H9 (cell line): Measurements from ENCODE around the gene ST3GAL5. TPM values are rescaled to one million over a fixed set of nuclear protein-coding genes. Genes with fewer than 3 reads are reported as not detected.

Source experiments
- DNase-seq: peaks from one replicate; pipeline ENCODE4 v3.0.0-alpha.2; 2017
- H2AFZ ChIP-seq: one replicate; pipeline ENCODE4 v1.6.1; 2013; ENCODE audit warnings: mild to moderate bottlenecking, low read length, control low read depth, moderate library complexity
- H2AK5ac ChIP-seq: 2 replicates; pipeline ENCODE4 v1.6.1; 2013; ENCODE audit warnings: low read length, control low read depth, mixed read lengths; ENCODE audit not compliant: insufficient read length
- H2BK120ac ChIP-seq: one replicate; pipeline ENCODE4 v1.6.1; 2013; ENCODE audit warnings: low read depth, mild to moderate bottlenecking, low read length, control low read depth, inconsistent platforms; ENCODE audit not compliant: poor library complexity, severe bottlenecking
- H2BK12ac ChIP-seq: 2 replicates; pipeline ENCODE4 v1.6.1; 2013; ENCODE audit warnings: low read length, control low read depth, mixed read lengths, low read depth; ENCODE audit not compliant: insufficient read length
- H2BK15ac ChIP-seq: 2 replicates; pipeline ENCODE4 v1.6.1; 2013; ENCODE audit warnings: low read depth, low read length, control low read depth
- H2BK20ac ChIP-seq: one replicate; pipeline ENCODE4 v1.6.1; 2013; ENCODE audit warnings: low read depth, mild to moderate bottlenecking, low read length, control low read depth, inconsistent platforms; ENCODE audit not compliant: poor library complexity, severe bottlenecking
- H2BK5ac ChIP-seq: 2 replicates; pipeline ENCODE4 v1.6.1; 2013; ENCODE audit warnings: low read length, control low read depth, mixed read lengths; ENCODE audit not compliant: insufficient read length
- H3K14ac ChIP-seq: 2 replicates; pipeline ENCODE4 v1.6.1; 2013; ENCODE audit warnings: low read length, control low read depth; ENCODE audit not compliant: insufficient read depth
- H3K18ac ChIP-seq: 2 replicates; pipeline ENCODE4 v1.6.1; 2013; ENCODE audit warnings: low read depth, mild to moderate bottlenecking, mixed read lengths, low read length, control low read depth; ENCODE audit not compliant: insufficient read length
- H3K23ac ChIP-seq: 2 replicates; pipeline ENCODE4 v1.6.1; 2013; ENCODE audit warnings: low read length, control low read depth, mixed read lengths, low read depth; ENCODE audit not compliant: insufficient read length
- H3K23me2 ChIP-seq: 2 replicates; pipeline ENCODE4 v1.6.1; 2013; ENCODE audit warnings: low read depth, mild to moderate bottlenecking, mixed read lengths, low read length, control low read depth; ENCODE audit not compliant: insufficient read length, poor library complexity, severe bottlenecking
- H3K27ac ChIP-seq: 2 replicates; pipeline ENCODE4 v1.5.1; 2013; ENCODE audit warnings: low read length, control low read depth, mixed read lengths, low read depth; ENCODE audit not compliant: insufficient read length
- H3K27me3 ChIP-seq: 2 replicates; pipeline ENCODE4 v1.6.1; 2013; ENCODE audit warnings: low read length, control low read depth, inconsistent platforms; ENCODE audit not compliant: insufficient read depth
- H3K4ac ChIP-seq: 2 replicates; pipeline ENCODE4 v1.6.1; 2013; ENCODE audit warnings: low read depth, mild to moderate bottlenecking, control low read depth, inconsistent platforms, low read length, moderate library complexity
- H3K4me1 ChIP-seq: 2 replicates; pipeline ENCODE4 v1.6.1; 2013; ENCODE audit warnings: low read length, control low read depth, inconsistent platforms; ENCODE audit not compliant: insufficient read depth
- H3K4me2 ChIP-seq: 2 replicates; pipeline ENCODE4 v1.6.1; 2013; ENCODE audit warnings: low read length, control low read depth, mixed read lengths; ENCODE audit not compliant: insufficient read length, insufficient read depth
- H3K56ac ChIP-seq: 2 replicates; pipeline ENCODE4 v1.6.1; 2013; ENCODE audit warnings: low read depth, mild to moderate bottlenecking, mixed read lengths, low read length, control low read depth; ENCODE audit not compliant: insufficient read length
- H3K79me1 ChIP-seq: 2 replicates; pipeline ENCODE4 v1.6.1; 2013; ENCODE audit warnings: low read depth, mild to moderate bottlenecking, moderate library complexity, low read length, control low read depth, inconsistent platforms; ENCODE audit not compliant: insufficient read depth, poor library complexity, severe bottlenecking
- H3K79me2 ChIP-seq: 2 replicates; pipeline ENCODE4 v1.6.1; 2013; ENCODE audit warnings: low read length, control low read depth, inconsistent platforms; ENCODE audit not compliant: insufficient read depth
- H3K9ac ChIP-seq: 2 replicates; pipeline ENCODE4 v1.6.1; 2013; ENCODE audit warnings: low read length, control low read depth, mixed read lengths; ENCODE audit not compliant: insufficient read length; ENCODE audit errors: extremely low read depth
- H3K9me3 ChIP-seq: one replicate; pipeline ENCODE4 v1.6.1; 2013; ENCODE audit warnings: low read depth, low read length, inconsistent platforms; ENCODE audit not compliant: control insufficient read depth
- H3T11ph ChIP-seq: one replicate; pipeline ENCODE4 v1.6.1; 2013; ENCODE audit warnings: mild to moderate bottlenecking, low read length, control low read depth, inconsistent platforms
- H4K20me1 ChIP-seq: one replicate; pipeline ENCODE4 v1.6.1; 2013; ENCODE audit not compliant: control insufficient read depth, insufficient read length, insufficient read depth
- H4K5ac ChIP-seq: 2 replicates; pipeline ENCODE4 v1.6.1; 2013; ENCODE audit warnings: low read depth, mild to moderate bottlenecking, mixed read lengths, low read length, control low read depth; ENCODE audit not compliant: insufficient read length
- H4K8ac ChIP-seq: replicated peaks from 2 replicates; pipeline ENCODE4 v1.6.1; 2013; ENCODE audit warnings: low read length, control low read depth, mixed read lengths, low read depth; ENCODE audit not compliant: insufficient read length
- H4K91ac ChIP-seq: 2 replicates; pipeline ENCODE4 v1.6.1; 2013; ENCODE audit warnings: low read depth, mild to moderate bottlenecking, moderate library complexity, mixed read lengths, low read length, control low read depth; ENCODE audit not compliant: insufficient read length
- H3K27ac Mint-ChIP-seq, 3 experiments: 2 replicates in 2 of 3; 3 replicates in 1 of 3; pipeline ENCODE4 v1.8.0; 2020 to 2021; ENCODE audit warnings: mixed read lengths in 3 of 3, mild to moderate bottlenecking in 1 of 3, moderate library complexity in 1 of 3
- H3K27me3 Mint-ChIP-seq: 2 replicates; pipeline ENCODE4 v1.8.0; 2021; ENCODE audit warnings: low read depth, mild to moderate bottlenecking, moderate library complexity, mixed read lengths
- H3K36me3 Mint-ChIP-seq, 3 experiments: 2 replicates in 2 of 3; 3 replicates in 1 of 3; pipeline ENCODE4 v1.8.0; 2020 to 2021; ENCODE audit warnings: low read depth in 3 of 3, mixed read lengths in 3 of 3; ENCODE audit not compliant: insufficient read depth in 1 of 3
- H3K4me1 Mint-ChIP-seq, 2 experiments: 2 replicates each; pipeline ENCODE4 v1.8.0; 2020; ENCODE audit warnings: mixed read lengths in 2 of 2
- H3K4me3 Mint-ChIP-seq, 2 experiments: 2 replicates in 1 of 2; 3 replicates in 1 of 2; pipeline ENCODE4 v1.8.0; 2020 to 2021; ENCODE audit warnings: mild to moderate bottlenecking in 2 of 2, mixed read lengths in 2 of 2, moderate library complexity in 1 of 2
- H3K9me3 Mint-ChIP-seq, 2 experiments: 2 replicates in 1 of 2; 3 replicates in 1 of 2; pipeline ENCODE4 v1.8.0; 2020; ENCODE audit warnings: mild to moderate bottlenecking in 2 of 2, mixed read lengths in 2 of 2, moderate library complexity in 1 of 2
- CTCF ChIP-seq: fragments of 200-600 bp; sonication (generic); conservative IDR thresholded peaks from 3 replicates; pipeline ENCODE4 v1.8.0; 2021; ENCODE audit warnings: antibody characterized with exemption, mild to moderate bottlenecking
- WGBS: extraction: QIAGEN DNeasy Blood & Tissue Kit; methylation state at CpG from one replicate; pipeline ENCODE4 v1.1.7; 2013; ENCODE audit warnings: missing lambda C conversion rate, low lambda C conversion rate, mixed read lengths; ENCODE audit not compliant: insufficient read length; ENCODE audit errors: extremely low coverage; 5-methylcytosine and 5-hydroxymethylcytosine counted together
- total RNA-seq: library from RNA; stranded (reverse); gene quantifications from 2 replicates; pipeline ENCODE4 v1.2.1, GENCODE V29; 2021

ST3GAL5 gene
- total RNA-seq, 1 experiment from 2014 or later = 3.3 TPM

GRCh38 chr2:85827879-85828569, 60.8 kb downstream of the ST3GAL5 start:
- no peak overlapping the region for H3K27ac ChIP-seq
- DNase-seq = peak; percentile 51
- H2BK120ac ChIP-seq = no peak overlapping the region
- H2BK12ac ChIP-seq = no peak overlapping the region
- TF ChIP-seq CTCF = no peak
- no peak overlapping the region for H3K14ac ChIP-seq
- no peak overlapping the region for H2BK15ac ChIP-seq
- no peaks in the 10 kb centered on the region; the same call in 1 of the 2 replicates for H3K4me1 ChIP-seq
- H3K79me2 ChIP-seq = no peaks in the 10 kb centered on the region
- no peaks in the 10 kb centered on the region for H3K79me1 ChIP-seq
- H3K23ac ChIP-seq = no peak overlapping the region
- H4K20me1 ChIP-seq = no peaks in the 10 kb centered on the region
- peaks cover 14 to 17% of the 10 kb centered on the region in 2 experiments for H3K4me1 Mint-ChIP-seq
- H3K36me3 Mint-ChIP-seq = no peaks in the 10 kb centered on the region
- H3K56ac ChIP-seq = no peak overlapping the region
- H3K9me3 ChIP-seq = no peaks in the 10 kb centered on the region
- H3K9me3 Mint-ChIP-seq = no peaks in the 10 kb centered on the region
- no CpG with 5 or more reads among the region's 18 CpGs for WGBS
- peak overlapping the region; percentile 5 for H3K4me2 ChIP-seq
- peak overlapping the region in 1 of 2 experiments; percentile 51; a peak in 2 of 5 replicates for H3K4me3 Mint-ChIP-seq
- H2BK5ac ChIP-seq = no peak overlapping the region
- H4K8ac ChIP-seq = no peak overlapping the region
- no peak overlapping the region for H3K9ac ChIP-seq
- no peak overlapping the region for H4K5ac ChIP-seq
- no peak overlapping the region for H4K91ac ChIP-seq
- no peak overlapping the region for H3K18ac ChIP-seq
- peak overlapping the region in 1 of 3 experiments; percentile 80; a peak in 1 of 7 replicates for H3K27ac Mint-ChIP-seq
- H3K27me3 Mint-ChIP-seq = peaks cover 20% of the 10 kb centered on the region
- no peak overlapping the region for H2AK5ac ChIP-seq
- no peak overlapping the region for H3T11ph ChIP-seq
- no peaks in the 10 kb centered on the region for H3K27me3 ChIP-seq
- no peak overlapping the region for H2BK20ac ChIP-seq
- no peak overlapping the region for H2AFZ ChIP-seq
- no peaks in the 10 kb centered on the region for H3K23me2 ChIP-seq
- no peak overlapping the region for H3K4ac ChIP-seq
